ENCODE results near the gene KCNS3.

DNA sequence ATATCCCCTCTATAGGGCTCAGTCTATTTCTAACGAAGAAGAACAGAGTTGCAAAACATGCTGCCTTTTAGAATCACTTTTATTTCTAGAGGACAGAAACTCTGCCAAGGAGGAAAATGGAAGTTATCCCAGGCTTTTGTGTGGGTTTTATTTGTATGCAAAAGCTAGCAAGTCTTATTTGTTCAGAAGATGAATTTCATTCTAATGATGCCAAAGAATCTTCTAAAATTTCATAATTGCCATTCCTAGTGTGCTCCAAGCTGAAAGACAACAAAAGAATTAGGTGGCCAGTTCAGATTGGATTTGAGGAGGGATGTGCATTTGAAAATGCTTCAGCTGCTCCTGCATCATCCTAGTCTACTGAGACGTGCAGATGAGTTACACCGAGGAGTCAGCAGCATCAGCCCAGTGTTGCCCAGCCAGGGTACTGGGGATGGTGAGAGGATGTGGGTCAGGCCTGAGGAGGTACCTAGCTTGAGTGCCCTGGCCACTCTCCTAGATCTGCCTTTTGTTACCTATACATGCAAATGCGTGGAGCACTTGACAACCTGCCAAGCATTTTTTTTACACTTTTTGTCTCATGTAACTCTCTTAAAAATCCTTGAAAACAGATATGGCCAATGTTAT is 80.1 kb downstream of the KCNS3 start:
- TF ChIP-seq, protein P1, sequence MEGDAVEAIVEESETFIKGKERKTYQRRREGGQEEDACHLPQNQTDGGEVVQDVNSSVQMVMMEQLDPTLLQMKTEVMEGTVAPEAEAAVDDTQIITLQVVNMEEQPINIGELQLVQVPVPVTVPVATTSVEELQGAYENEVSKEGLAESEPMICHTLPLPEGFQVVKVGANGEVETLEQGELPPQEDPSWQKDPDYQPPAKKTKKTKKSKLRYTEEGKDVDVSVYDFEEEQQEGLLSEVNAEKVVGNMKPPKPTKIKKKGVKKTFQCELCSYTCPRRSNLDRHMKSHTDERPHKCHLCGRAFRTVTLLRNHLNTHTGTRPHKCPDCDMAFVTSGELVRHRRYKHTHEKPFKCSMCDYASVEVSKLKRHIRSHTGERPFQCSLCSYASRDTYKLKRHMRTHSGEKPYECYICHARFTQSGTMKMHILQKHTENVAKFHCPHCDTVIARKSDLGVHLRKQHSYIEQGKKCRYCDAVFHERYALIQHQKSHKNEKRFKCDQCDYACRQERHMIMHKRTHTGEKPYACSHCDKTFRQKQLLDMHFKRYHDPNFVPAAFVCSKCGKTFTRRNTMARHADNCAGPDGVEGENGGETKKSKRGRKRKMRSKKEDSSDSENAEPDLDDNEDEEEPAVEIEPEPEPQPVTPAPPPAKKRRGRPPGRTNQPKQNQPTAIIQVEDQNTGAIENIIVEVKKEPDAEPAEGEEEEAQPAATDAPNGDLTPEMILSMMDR (conservative IDR thresholded peaks at IDR 0.05; ENCODE audit: low read length): no peak
- no peak for TF ChIP-seq EZH2phosphoT487 (IDR thresholded peaks at IDR 0.05; ENCODE audit: borderline replicate concordance, low read depth, low read length)
